Activated CD8-positive, alpha-beta memory T cell treated with anti-CD3 and anti-CD28 coated beads, Interleukin-2, amount 50 U/mL, for 1 hour (primary cell): ENCODE results near the gene RAD51B.

Source experiments
- DNase-seq: peaks from one replicate; pipeline ENCODE4 v3.0.0-alpha.2; 2020; ENCODE audit errors: extremely low read depth

Gene RAD51B

DNA sequence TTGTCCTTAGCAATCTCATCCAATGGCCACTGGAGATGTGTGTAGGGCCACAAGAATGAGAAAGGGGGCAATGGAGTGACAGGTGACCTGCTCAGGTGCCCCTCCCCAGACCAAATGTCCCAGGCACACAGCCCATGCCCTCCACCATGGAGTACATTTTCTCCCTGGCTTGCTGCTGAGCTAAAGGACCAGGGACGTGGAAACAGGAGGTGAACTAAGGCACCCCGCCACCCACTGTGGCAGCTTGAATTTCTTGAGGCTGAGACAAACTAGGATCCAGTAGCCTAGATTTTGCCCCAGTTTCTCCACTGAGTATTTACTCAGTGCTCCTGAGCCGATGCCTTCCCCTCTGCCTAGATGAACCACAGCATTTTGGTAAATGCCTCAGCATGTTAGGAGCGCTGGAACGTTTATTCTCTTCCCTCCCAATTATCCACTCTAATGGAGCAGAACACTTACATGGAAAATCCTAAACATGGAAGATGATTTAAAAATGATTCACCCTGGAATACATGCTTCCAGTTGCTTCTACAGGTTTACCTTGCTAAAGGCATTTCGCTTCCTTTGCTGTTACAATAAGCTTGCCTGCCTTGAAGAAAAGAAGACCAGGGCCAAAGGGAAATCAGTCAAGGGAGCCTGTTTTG is 775.3 kb downstream of the RAD51B start:
- no peak for DNase-seq

GRCh38 chr14:68596211-68596610 is 776.6 kb downstream of the RAD51B start:
- no peak for DNase-seq

GRCh38 chr14:68596701-68597100 is 777.1 kb downstream of the RAD51B start:
- no peak for DNase-seq

GRCh38 chr14:68598089-68598488 is 778.5 kb downstream of the RAD51B start:
- no peak for DNase-seq

DNA sequence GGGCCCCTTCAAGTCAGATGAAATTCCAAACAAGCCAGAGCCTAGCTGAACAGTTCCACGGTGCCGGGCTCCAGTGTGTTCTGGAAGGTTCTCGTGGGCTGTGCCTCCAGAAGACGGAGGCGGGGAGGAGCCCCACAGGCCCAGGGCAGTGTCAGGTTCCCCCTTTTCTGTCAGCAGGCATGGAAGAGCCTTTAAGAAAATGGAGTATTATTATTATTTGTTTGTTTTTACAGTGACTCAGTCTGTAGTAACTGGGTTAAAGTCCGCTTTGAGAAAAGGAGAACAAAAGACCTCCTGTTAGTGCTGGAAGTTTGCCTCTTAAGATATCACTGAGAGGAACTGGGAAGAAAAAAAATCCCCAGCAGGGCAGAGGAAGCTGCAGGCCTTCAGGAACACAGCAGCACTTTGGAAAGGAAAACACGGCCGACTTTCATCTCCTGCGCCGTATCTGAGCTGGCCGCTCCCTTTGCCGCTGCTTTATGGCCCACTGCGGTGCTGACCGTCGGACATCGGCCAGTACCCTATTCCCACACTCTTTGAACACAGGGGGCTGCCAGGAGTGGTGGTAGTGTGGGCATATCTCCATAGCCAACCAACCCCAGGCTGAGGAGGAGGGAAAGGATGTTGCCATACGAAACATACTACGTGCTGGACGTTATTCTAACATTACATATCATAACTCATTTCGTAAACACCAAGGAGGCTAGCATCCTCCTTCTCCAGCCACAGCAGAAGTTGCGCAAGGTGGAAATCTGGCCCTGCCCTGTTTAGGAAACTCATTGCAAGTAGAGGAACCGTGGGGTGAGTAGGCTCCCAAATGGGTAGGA is 779.3 kb downstream of the RAD51B start:
- no peak for DNase-seq

DNA sequence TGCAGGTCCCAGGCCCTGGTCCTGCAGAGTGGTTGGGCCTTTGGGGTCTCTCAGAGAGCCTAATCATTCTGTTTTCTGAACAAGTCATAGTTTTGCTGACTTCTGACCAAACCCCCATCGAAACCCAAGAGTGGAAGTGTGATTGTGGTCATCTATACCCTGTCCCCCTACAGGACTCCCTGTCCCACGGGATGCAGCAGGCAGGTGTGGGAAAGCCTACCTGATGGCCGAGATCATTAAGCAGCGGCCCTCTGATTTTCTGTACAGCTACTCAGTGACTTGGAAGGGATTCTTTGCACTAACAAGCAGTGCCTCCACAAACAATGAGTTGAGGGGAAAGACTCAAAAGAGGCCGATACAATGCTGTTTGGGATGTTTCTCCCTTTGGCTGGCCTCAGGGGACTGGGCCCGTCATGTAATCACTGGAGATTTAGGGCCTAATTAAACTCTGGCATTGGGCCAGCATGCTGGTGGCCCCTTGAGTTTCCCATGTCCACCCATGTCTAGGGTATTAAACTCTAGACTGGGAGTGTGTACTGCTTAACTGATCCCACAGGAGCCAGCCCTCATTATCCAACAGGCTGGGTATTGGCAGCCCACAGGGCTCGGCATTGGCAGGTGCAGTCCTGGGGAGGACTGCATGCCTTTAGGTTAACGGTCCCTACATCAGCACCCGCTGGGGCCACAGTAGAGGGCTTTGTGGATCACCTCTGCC is 780.5 kb downstream of the RAD51B start:
- DNase-seq: no peak

DNA sequence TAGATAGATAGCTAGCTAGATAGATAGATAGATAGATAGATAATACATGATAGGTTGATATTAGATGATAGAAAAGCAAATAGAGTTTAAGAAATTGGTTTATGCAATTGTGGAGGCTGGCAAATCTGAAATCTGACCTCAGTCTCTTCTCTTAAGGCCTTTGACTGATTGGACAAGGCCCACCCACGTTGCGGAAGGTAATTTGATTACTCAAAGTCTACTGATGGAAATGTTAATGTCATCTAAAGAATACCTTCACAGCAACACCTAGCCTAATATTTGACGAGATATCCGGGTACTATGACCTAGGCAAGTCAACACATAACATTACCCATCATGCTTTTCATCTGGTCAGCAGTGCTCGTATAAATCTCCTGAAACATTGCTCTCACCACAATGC is 782.9 kb downstream of the RAD51B start:
- DNase-seq: no peak

- no peak for DNase-seq
Measured at GRCh38 chr14:68603533-68604360, 784.2 kb downstream of the RAD51B start.

GRCh38 chr14:68604361-68604730 is 784.8 kb downstream of the RAD51B start:
- no peak for DNase-seq

GRCh38 chr14:68604822-68605221 is 785.2 kb downstream of the RAD51B start:
- DNase-seq: no peak

GRCh38 chr14:68606176-68606575 is 786.6 kb downstream of the RAD51B start:
- DNase-seq: no peak

DNA sequence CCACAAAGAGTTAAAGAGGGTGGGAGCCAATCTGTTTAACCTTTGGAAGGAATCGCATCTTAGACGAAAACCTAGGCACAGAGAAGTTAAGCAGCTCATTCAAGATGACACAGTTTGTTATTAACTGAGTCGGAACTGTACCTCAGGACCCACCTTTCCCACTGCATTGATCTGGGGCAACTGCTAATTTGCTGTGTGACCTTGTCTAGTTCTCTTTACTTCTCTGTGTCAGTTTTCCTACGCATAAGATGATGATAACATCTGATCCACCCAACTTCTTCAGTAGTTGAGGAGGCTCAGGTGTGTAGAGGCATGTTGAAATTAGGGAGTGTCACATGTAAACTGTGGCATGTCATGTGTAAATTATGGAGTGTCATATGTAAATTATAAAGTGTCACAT is 787.1 kb downstream of the RAD51B start:
- DNase-seq: no peak

GRCh38 chr14:68607081-68607866 is 787.7 kb downstream of the RAD51B start:
- no peak for DNase-seq

DNA sequence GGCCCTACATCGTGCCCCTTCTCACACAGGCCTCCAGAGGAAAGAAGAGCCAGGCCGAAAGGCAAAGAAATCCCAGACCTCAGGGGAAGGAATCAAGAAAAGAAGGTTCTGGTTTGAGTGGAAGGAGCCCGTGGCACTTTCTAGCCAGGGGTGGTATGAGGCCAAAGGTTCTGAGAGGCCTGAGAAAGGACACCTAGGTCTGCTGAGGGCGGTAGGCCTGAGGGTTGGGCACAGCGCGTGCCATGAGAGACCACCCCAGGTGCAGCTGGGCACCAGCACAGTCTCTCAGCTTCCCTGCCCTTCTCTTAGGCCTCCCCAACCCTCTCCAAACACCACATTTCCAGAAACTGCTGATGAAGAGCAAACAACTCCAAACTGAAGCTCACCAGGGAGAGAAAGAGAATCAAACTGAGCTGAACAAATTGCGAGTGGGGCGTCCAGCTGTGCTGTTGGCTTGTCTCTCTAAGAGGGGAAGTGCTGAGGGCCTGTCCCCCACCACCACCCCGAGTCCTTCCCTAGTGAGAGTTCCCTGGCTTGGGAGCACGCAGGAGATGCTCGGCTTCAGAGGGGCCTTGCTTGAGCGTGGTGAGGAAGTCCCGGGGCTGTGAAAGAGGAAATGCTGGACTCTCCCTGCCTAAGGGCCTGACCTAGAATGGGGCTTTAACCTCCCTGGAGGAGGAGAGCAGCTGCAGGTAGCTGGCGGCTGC is 788.4 kb downstream of the RAD51B start:
- DNase-seq: no peak

GRCh38 chr14:68608574-68608962 is 789.0 kb downstream of the RAD51B start:
- DNase-seq: no peak

- DNase-seq: no peak
Measured at GRCh38 chr14:68609012-68609411, 789.4 kb downstream of the RAD51B start.

GRCh38 chr14:68610251-68610793 is 790.7 kb downstream of the RAD51B start:
- no peak for DNase-seq

- DNase-seq: no peak
Measured at GRCh38 chr14:68611599-68611998, 792.0 kb downstream of the RAD51B start.

GRCh38 chr14:68612049-68612448 is 792.5 kb downstream of the RAD51B start:
- DNase-seq: no peak

- DNase-seq: no peak
Measured at GRCh38 chr14:68616221-68616902, 796.8 kb downstream of the RAD51B start.
